Kidney epithelial cell (primary cell): ENCODE measurements around the gene CPEB3. TPM values are rescaled to one million over a fixed set of nuclear protein-coding genes. Genes with fewer than 3 reads are reported as not detected.
"Not testable (repeated sequence)": the region's sequence is repeated elsewhere in the genome, so short reads cannot be mapped to it uniquely, and the experiment has no call there.

ENCODE experiments used
- DNase-seq: peaks from one replicate; pipeline ENCODE4 v3.0.0-alpha.2; 2010; ENCODE audit warnings: low read depth
- H3K27me3 ChIP-seq: 2 replicates; pipeline ENCODE4 v1.6.0; 2011; ENCODE audit warnings: low read length; ENCODE audit not compliant: control insufficient read depth, insufficient read depth
- H3K36me3 ChIP-seq: 2 replicates; pipeline ENCODE4 v1.5.1; 2011; ENCODE audit warnings: low read length; ENCODE audit not compliant: control insufficient read depth, insufficient read depth
- H3K4me3 ChIP-seq: 2 replicates; pipeline ENCODE4 v1.5.1; 2011; ENCODE audit warnings: low read depth, mild to moderate bottlenecking, control low read depth, low read length
- CTCF ChIP-seq: IDR thresholded peaks from 2 replicates; pipeline ENCODE4 v1.5.1; 2011; ENCODE audit warnings: mild to moderate bottlenecking, moderate library complexity, low read length, control low read depth, inconsistent platforms; ENCODE audit not compliant: insufficient read depth, poor library complexity, severe bottlenecking
- total RNA-seq: library from RNA; depleted of rRNA; stranded (reverse); fragments of >200 nt; gene quantifications from 2 replicates; pipeline ENCODE4 v1.2.3, GENCODE V29; 2015

Gene CPEB3
- 1.2 and 1.3 TPM in 2 replicates for total RNA-seq

GRCh38 chr10:92290837-92291615 lies at the start of gene CPEB3, which contains the start of gene MARCHF5:
CPEB3 (minus strand) TSS chr10:92291078; CDS start chr10:92240350, 50,728 bp downstream.
MARCHF5 (plus strand) TSS chr10:92291167; CDS start chr10:92291495, 328 bp downstream.
- DNase-seq, result peak; percentile 83
- peak; percentile 71 for TF ChIP-seq CTCF
- H3K4me3 ChIP-seq, result peak within 1 kb of the TSS; percentile 66
- no peaks in the 10 kb centered on the region for H3K36me3 ChIP-seq
- no peaks in the 10 kb centered on the region for H3K27me3 ChIP-seq

GRCh38 chr10:92329927-92330326 lies 39.0 kb upstream of the CPEB3 start:
- H3K4me3 ChIP-seq, result not testable (repeated sequence)

GRCh38 chr10:92328993-92329392 lies 38.1 kb upstream of the CPEB3 start:
- no peak overlapping the region for H3K4me3 ChIP-seq
- H3K27me3 ChIP-seq, result no peaks in the 10 kb centered on the region
- no peaks in the 10 kb centered on the region for H3K36me3 ChIP-seq
- DNase-seq, result no peak
- no peak for TF ChIP-seq CTCF

More at GRCh38 chr10:92329927-92330326, 39.0 kb upstream of the CPEB3 start:
- DNase-seq, H3K27me3 ChIP-seq, H3K36me3 ChIP-seq: not testable (repeated sequence)

GRCh38 chr10:92327445-92328433 lies 36.9 kb upstream of the CPEB3 start:
- Histone ChIP-seq H3K27me3 (no peaks in the 10 kb centered on the region), H3K4me3 (no peak overlapping the region), H3K36me3 (no peaks in the 10 kb centered on the region)
- no peak for DNase-seq
- TF ChIP-seq CTCF, result no peak

GRCh38 chr10:92323079-92323478 lies 32.2 kb upstream of the CPEB3 start:
- H3K4me3 ChIP-seq, result no peak overlapping the region
- no peak for DNase-seq
- H3K27me3 ChIP-seq, result no peaks in the 10 kb centered on the region
- no peaks in the 10 kb centered on the region for H3K36me3 ChIP-seq
- TF ChIP-seq CTCF, result no peak

- Histone ChIP-seq H3K27me3 (no peaks in the 10 kb centered on the region), H3K4me3 (no peak overlapping the region), H3K36me3 (no peaks in the 10 kb centered on the region)
- no peak for TF ChIP-seq CTCF
- no peak for DNase-seq
These were observed 25.7 kb upstream of the CPEB3 start for GRCh38 chr10:92316610-92317009.
